Measurements from ENCODE around the gene UGT8. TPM values are rescaled to one million over a fixed set of nuclear protein-coding genes. Genes with fewer than 3 reads are reported as not detected.

The UGT8 gene
- total RNA-seq, 2 experiments from 2014 or later: 17.5 to 18.5 TPM

- TF ChIP-seq EZH2phosphoT487 (IDR thresholded peaks at IDR 0.05; ENCODE audit: borderline replicate concordance, low read depth, low read length): no peak
- no peak for TF ChIP-seq CTCF (conservative IDR thresholded peaks at IDR 0.05; ENCODE audit: low read length)
- Histone ChIP-seq H3K79me2 (ENCODE audit: insufficient read depth, low read depth, low read length) (peaks cover 32% of the 10 kb centered on the region), H3K9me2 (ENCODE audit: insufficient read depth, low read length) (no peaks in the 10 kb centered on the region), H2AFZ (ENCODE audit: low read length) (peak overlapping the region; percentile 70), H3K9me3 (ENCODE audit: low read length) (no peaks in the 10 kb centered on the region), H4K20me1 (ENCODE audit: insufficient read depth, low read length) (peaks cover 5% of the 10 kb centered on the region; the same call in 1 of the 2 replicates), H3K4me2 (ENCODE audit: low read length) (peak overlapping the region; percentile 84), H3K27ac (ENCODE audit: low read depth, low read length, poor library complexity, severe bottlenecking) (no peak overlapping the region), H3K4me1 (ENCODE audit: insufficient read depth, low read length, poor library complexity, severe bottlenecking) (peaks cover 25% of the 10 kb centered on the region), H3K4me3 (ENCODE audit: low read depth, low read length, poor library complexity, severe bottlenecking) (peak overlapping the region; percentile 93), H3K36me3 (ENCODE audit: insufficient read depth, low read length) (no peaks in the 10 kb centered on the region)
- ChIA-PET CTCF (ENCODE audit: unreplicated experiment) (no interaction called here), POLR2A (interaction anchor here (0.5 to 0.6 kb wide), 2 partner anchors 28 to 71 kb away, joined by 3 read pairs; no protein-coding TSS in a partner anchor)
- DNase-seq (ENCODE audit: low spot score): no peak
- BruUV-seq (replicated peaks): TSS peak; percentile 70
- intact Hi-C loops (cut with micrococcal nuclease; ENCODE audit: unreplicated experiment): no loop called here
These were observed 1.0 kb upstream of the UGT8 start for GRCh38 chr4:114597410-114598115.

DNA sequence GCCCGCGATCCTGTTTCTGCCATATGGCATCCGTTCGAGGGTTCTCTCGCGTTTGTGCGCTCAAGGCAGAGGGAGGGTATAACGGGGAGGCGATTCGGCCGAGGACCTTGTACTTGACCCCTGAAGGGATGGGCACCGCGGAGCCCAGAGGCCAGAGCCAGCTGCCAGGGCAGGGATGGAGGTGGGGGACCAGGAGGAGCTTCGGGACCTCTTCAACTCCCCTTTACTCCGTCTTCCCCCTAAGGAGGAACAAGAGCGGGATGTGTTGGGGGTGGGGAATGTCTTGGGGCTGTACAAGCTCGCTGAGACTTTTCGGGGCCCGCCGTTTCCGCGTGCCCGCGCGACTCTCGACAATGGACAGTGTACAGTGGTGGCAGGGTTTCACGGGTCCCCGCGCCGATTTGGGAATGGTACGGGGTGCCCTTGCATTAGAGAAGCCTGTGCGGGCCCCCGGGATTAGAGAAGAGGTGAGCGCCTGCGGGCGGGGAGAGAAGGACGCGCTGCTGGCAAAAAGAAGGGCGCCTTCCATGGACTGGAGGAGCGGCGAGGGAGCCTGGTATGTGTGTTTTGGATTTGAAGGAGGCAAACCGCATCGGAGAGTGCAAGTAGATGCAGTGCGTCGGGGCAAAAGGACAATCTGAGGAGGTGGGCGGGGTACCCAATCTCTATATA, 760 bp downstream of the UGT8 start:
- peak; percentile 51 for DNase-seq (ENCODE audit: low spot score)
- peak; percentile 25; the same call in 1 of the 2 replicates for TF ChIP-seq CTCF (conservative IDR thresholded peaks at IDR 0.05; ENCODE audit: low read length)
- TF ChIP-seq EZH2phosphoT487 (IDR thresholded peaks at IDR 0.05; ENCODE audit: borderline replicate concordance, low read depth, low read length): no peak
- Histone ChIP-seq H3K4me1 (ENCODE audit: insufficient read depth, low read length, poor library complexity, severe bottlenecking) (peaks cover 39% of the 10 kb centered on the region), H3K27ac (ENCODE audit: low read depth, low read length, poor library complexity, severe bottlenecking) (peak overlapping the region; percentile 36), H3K4me3 (ENCODE audit: low read depth, low read length, poor library complexity, severe bottlenecking) (peak overlapping the region; percentile 93), H3K36me3 (ENCODE audit: insufficient read depth, low read length) (no peaks in the 10 kb centered on the region), H3K9me2 (ENCODE audit: insufficient read depth, low read length) (no peaks in the 10 kb centered on the region), H3K4me2 (ENCODE audit: low read length) (peak overlapping the region; percentile 84), H3K79me2 (ENCODE audit: insufficient read depth, low read depth, low read length) (peaks cover 50% of the 10 kb centered on the region), H3K9me3 (ENCODE audit: low read length) (no peaks in the 10 kb centered on the region), H2AFZ (ENCODE audit: low read length) (peak overlapping the region; percentile 31; the same call in 1 of the 2 replicates), H4K20me1 (ENCODE audit: insufficient read depth, low read length) (peaks cover 5% of the 10 kb centered on the region; the same call in 1 of the 2 replicates)
- no TSS peak for BruUV-seq (replicated peaks)
- CTCF ChIA-PET (ENCODE audit: unreplicated experiment): interaction anchor here (1.6 kb wide), 1 partner anchor 60 kb away, joined by 3 read pairs; no protein-coding TSS in a partner anchor
- intact Hi-C loops (cut with micrococcal nuclease; ENCODE audit: unreplicated experiment): loop anchor here (1.0 kb wide), 1 partner anchor 60 kb away; no protein-coding TSS in a partner anchor
- POLR2A ChIA-PET: interaction anchor here (0.8 to 1.5 kb wide), 2 partner anchors 8 to 15 kb away, joined by 3 to 6 read pairs; no protein-coding TSS in a partner anchor
